HG03521 (cell line): ENCODE measurements around the gene FREM1.

Experiments used
- ATAC-seq: cut with Tn5 transposase; IDR thresholded peaks from one replicate; pipeline ENCODE4 v1.9.1; 2021; ENCODE audit warnings: mild to moderate bottlenecking, moderate library complexity; ENCODE audit not compliant: unreplicated experiment

FREM1 gene

GRCh38 chr9:14819183-14819582 is 91.0 kb downstream of the FREM1 start:
- ATAC-seq, result no peak

GRCh38 chr9:14814249-14814628 is 96.0 kb downstream of the FREM1 start:
- ATAC-seq, result no peak

GRCh38 chr9:14813336-14814248 is 96.6 kb downstream of the FREM1 start:
- ATAC-seq, result no peak

- no peak for ATAC-seq
These were observed 97.4 kb downstream of the FREM1 start for GRCh38 chr9:14812806-14813205.

- ATAC-seq, result no peak
These were observed 98.4 kb downstream of the FREM1 start for GRCh38 chr9:14811844-14812243.

GRCh38 chr9:14806941-14807520 is 103.2 kb downstream of the FREM1 start:
- ATAC-seq, result no peak

GRCh38 chr9:14799030-14799429 is 111.2 kb downstream of the FREM1 start:
- no peak for ATAC-seq

- no peak for ATAC-seq
These were observed 112.8 kb downstream of the FREM1 start for GRCh38 chr9:14797435-14797834.

- ATAC-seq, result no peak
These were observed 116.8 kb downstream of the FREM1 start for GRCh38 chr9:14793389-14793788.

GRCh38 chr9:14790628-14791027 is 119.6 kb downstream of the FREM1 start:
- ATAC-seq, result no peak

GRCh38 chr9:14788846-14789245 is 121.4 kb downstream of the FREM1 start:
- ATAC-seq, result no peak

- ATAC-seq, result no peak
These were observed 126.9 kb downstream of the FREM1 start for GRCh38 chr9:14783358-14783757.

- ATAC-seq, result no peak
These were observed 127.8 kb downstream of the FREM1 start for GRCh38 chr9:14782286-14783051.

- ATAC-seq, result no peak
These were observed 129.5 kb downstream of the FREM1 start for GRCh38 chr9:14780693-14781092.

- ATAC-seq, result no peak
These were observed 130.0 kb downstream of the FREM1 start for GRCh38 chr9:14780251-14780650.

- no peak for ATAC-seq
These were observed 130.6 kb downstream of the FREM1 start for GRCh38 chr9:14779566-14780022.

- ATAC-seq, result no peak
These were observed 131.7 kb downstream of the FREM1 start for GRCh38 chr9:14778565-14778964.

- ATAC-seq, result no peak
These were observed 134.3 kb downstream of the FREM1 start for GRCh38 chr9:14775917-14776316.

GRCh38 chr9:14770592-14770991 is 139.6 kb downstream of the FREM1 start:
- ATAC-seq, result no peak

GRCh38 chr9:14769230-14769571 is 141.0 kb downstream of the FREM1 start:
- ATAC-seq, result no peak

- no peak for ATAC-seq
These were observed 141.6 kb downstream of the FREM1 start for GRCh38 chr9:14768405-14769229.
